Esophagus squamous epithelium (tissue), 4 donors: ENCODE results near the gene CNN1.

Experiments
- CTCF ChIP-seq, 6 experiments: fragments of 450-650 bp in 4 of 6; fragments of 200-600 bp in 2 of 6; sonication (generic) in 2 of 6; IDR thresholded peaks; one replicate each; pipeline ENCODE4 v1.5.1; 2016 to 2019; ENCODE audit warnings: antibody characterized with exemption in 6 of 6, mild to moderate bottlenecking in 4 of 6, moderate library complexity in 4 of 6
- POLR2A ChIP-seq, 4 donors: fragments of 450-650 bp; IDR thresholded peaks; one replicate each; pipeline ENCODE4 v1.6.1; 2017; ENCODE audit warnings: antibody characterized with exemption in 4 of 4, mild to moderate bottlenecking in 4 of 4, moderate library complexity in 3 of 4

- TF ChIP-seq CTCF (IDR thresholded peaks at IDR 0.05) (no peak), POLR2A (IDR thresholded peaks at IDR 0.05) (no peak)
These were observed 59.4 kb downstream of the CNN1 start for GRCh38 chr19:11598103-11598483.
